Endodermal cell (in vitro differentiated cells): Measurements from ENCODE around the gene CCL2. TPM values are rescaled to one million over a fixed set of nuclear protein-coding genes. Genes with fewer than 3 reads are reported as not detected.

ENCODE experiments used
- DNase-seq: peaks from one replicate; pipeline ENCODE4 v3.0.0-alpha.2; 2017
- H3K27ac ChIP-seq: 2 replicates; pipeline ENCODE4 v1.5.1; 2013; ENCODE audit warnings: mild to moderate bottlenecking, low read depth, low read length, moderate library complexity
- H3K27me3 ChIP-seq: 2 replicates; pipeline ENCODE4 v1.6.1; 2013; ENCODE audit warnings: mild to moderate bottlenecking, low read length, moderate library complexity; ENCODE audit not compliant: insufficient read depth, control insufficient read depth, poor library complexity, severe bottlenecking
- H3K36me3 ChIP-seq: 2 replicates; pipeline ENCODE4 v1.7.0; 2013; ENCODE audit warnings: mild to moderate bottlenecking, low read length, moderate library complexity; ENCODE audit not compliant: control insufficient read depth, insufficient read depth
- H3K4me1 ChIP-seq: one replicate; pipeline ENCODE4 v1.7.0; 2013; ENCODE audit warnings: low read length; ENCODE audit not compliant: control insufficient read depth, insufficient read depth
- H3K4me3 ChIP-seq: 2 replicates; pipeline ENCODE4 v1.5.1; 2013; ENCODE audit warnings: mild to moderate bottlenecking, low read length, moderate library complexity
- H3K9ac ChIP-seq: 2 replicates; pipeline ENCODE4 v1.6.1; 2013; ENCODE audit warnings: mild to moderate bottlenecking, low read length, moderate library complexity; ENCODE audit not compliant: poor library complexity, severe bottlenecking; ENCODE audit errors: extremely low read depth
- H3K9me3 ChIP-seq: 2 replicates; pipeline ENCODE4 v1.6.1; 2013; ENCODE audit warnings: mild to moderate bottlenecking, low read length, moderate library complexity; ENCODE audit not compliant: control insufficient read depth
- H3K27ac Mint-ChIP-seq: 2 replicates; pipeline ENCODE4 v1.8.0; 2020; ENCODE audit warnings: mixed read lengths
- H3K27me3 Mint-ChIP-seq: 2 replicates; pipeline ENCODE4 v1.8.0; 2021; ENCODE audit warnings: mild to moderate bottlenecking, mixed read lengths; ENCODE audit not compliant: insufficient read depth
- H3K36me3 Mint-ChIP-seq: 2 replicates; pipeline ENCODE4 v1.8.0; 2020; ENCODE audit warnings: low read depth, mixed read lengths
- H3K4me1 Mint-ChIP-seq: 2 replicates; pipeline ENCODE4 v1.8.0; 2020; ENCODE audit warnings: mixed read lengths
- H3K4me3 Mint-ChIP-seq: 2 replicates; pipeline ENCODE4 v1.8.0; 2020; ENCODE audit warnings: mild to moderate bottlenecking, moderate library complexity, mixed read lengths
- H3K9me3 Mint-ChIP-seq: 2 replicates; pipeline ENCODE4 v1.8.0; 2020; ENCODE audit warnings: mild to moderate bottlenecking, mixed read lengths
- WGBS, 2 experiments: methylation state at CpG; one replicate each; pipeline versions ENCODE4 v1.1.5 to v1.1.7; 2013; ENCODE audit warnings: missing lambda C conversion rate in 2 of 2, mixed read lengths in 1 of 2; ENCODE audit not compliant: insufficient coverage in 1 of 2, insufficient read length in 1 of 2; 5-methylcytosine and 5-hydroxymethylcytosine counted together
- total RNA-seq, 2 donors: library from RNA; stranded (reverse); fragmentation: NEBNext Ultra II Directional in 1 of 2; extraction: Animal tissue kit (Norgen Biotek cat#: 25700) in 1 of 2; gene quantifications; 2 replicates in 1 of 2; 3 replicates in 1 of 2; pipeline ENCODE4 v1.2.1, GENCODE V29; 2021
- TF ChIP-seq, protein P1 (sequence below): fragments of 200-600 bp; sonication (generic); conservative IDR thresholded peaks from 2 replicates; pipeline ENCODE4 v1.5.0; 2021; ENCODE audit warnings: antibody characterized with exemption, mild to moderate bottlenecking

CCL2 gene
- total RNA-seq, 2 donors from 2014 or later, result 23.8 to 61.4 TPM

DNA sequence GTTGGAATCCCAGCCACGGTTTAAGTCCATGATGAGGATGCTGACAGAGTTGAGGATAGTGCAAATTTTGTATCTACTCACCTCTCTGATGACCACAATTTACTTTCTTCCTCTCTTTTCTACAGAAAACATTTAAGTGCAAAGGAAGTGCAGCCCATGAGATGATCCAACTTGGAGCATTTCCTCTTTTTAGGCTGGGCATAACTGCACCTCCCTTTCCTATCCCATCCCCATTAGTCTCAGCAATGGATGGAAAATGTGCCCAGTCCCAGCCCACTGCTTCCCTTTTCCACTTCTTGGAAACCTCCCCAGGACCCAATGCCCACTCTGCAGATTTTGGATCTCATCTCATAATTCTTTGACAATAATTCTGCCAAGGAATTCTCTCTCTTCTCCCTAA lies 47.6 kb downstream of the CCL2 start:
- 94% methylated on average over 1 of the region's 1 CpG; no CpG with 5 or more reads in 1 of the 2 experiments for WGBS, 2 experiments
- H3K27ac Mint-ChIP-seq, result no peak overlapping the region
- H3K9ac ChIP-seq, result no peak overlapping the region
- no peak overlapping the region for H3K4me3 Mint-ChIP-seq
- DNase-seq, result no peak
- H3K9me3 ChIP-seq, result peaks cover 37% of the 10 kb centered on the region
- peaks cover 5% of the 10 kb centered on the region for H3K27me3 Mint-ChIP-seq
- H3K4me3 ChIP-seq, result no peak overlapping the region
- peaks cover 26% of the 10 kb centered on the region for H3K9me3 Mint-ChIP-seq
- H3K36me3 Mint-ChIP-seq, result peaks cover 3% of the 10 kb centered on the region
- no peaks in the 10 kb centered on the region for H3K4me1 ChIP-seq
- no peaks in the 10 kb centered on the region for H3K36me3 ChIP-seq
- TF ChIP-seq, protein P1, sequence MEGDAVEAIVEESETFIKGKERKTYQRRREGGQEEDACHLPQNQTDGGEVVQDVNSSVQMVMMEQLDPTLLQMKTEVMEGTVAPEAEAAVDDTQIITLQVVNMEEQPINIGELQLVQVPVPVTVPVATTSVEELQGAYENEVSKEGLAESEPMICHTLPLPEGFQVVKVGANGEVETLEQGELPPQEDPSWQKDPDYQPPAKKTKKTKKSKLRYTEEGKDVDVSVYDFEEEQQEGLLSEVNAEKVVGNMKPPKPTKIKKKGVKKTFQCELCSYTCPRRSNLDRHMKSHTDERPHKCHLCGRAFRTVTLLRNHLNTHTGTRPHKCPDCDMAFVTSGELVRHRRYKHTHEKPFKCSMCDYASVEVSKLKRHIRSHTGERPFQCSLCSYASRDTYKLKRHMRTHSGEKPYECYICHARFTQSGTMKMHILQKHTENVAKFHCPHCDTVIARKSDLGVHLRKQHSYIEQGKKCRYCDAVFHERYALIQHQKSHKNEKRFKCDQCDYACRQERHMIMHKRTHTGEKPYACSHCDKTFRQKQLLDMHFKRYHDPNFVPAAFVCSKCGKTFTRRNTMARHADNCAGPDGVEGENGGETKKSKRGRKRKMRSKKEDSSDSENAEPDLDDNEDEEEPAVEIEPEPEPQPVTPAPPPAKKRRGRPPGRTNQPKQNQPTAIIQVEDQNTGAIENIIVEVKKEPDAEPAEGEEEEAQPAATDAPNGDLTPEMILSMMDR, result no peak
- no peaks in the 10 kb centered on the region for H3K27me3 ChIP-seq
- peaks cover 11% of the 10 kb centered on the region for H3K4me1 Mint-ChIP-seq
- H3K27ac ChIP-seq, result no peak overlapping the region

- H3K36me3 Mint-ChIP-seq, result peaks cover 3% of the 10 kb centered on the region
- no peak overlapping the region for H3K4me3 Mint-ChIP-seq
These were observed 48.5 kb downstream of the CCL2 start for GRCh38 chr17:34303606-34304005.

DNA sequence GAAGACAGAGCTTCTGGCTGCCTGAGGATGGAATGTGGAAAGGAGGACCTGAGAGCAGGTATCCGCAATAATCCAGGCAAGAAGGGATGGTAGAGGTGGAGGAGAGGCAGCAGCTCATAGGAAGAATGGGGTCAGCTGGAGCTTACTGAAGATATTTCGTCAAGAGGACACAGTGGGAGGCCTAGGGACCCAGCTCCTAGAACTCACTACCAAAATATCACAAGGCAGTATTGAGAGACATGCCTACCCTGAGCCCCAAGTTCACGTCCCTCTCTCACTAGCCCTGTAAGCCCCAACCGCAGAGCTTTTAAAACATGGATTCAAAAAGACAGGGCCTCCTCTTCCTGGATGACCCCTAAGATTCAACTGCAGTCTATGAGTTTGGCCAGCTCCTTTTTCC lies 50.0 kb downstream of the CCL2 start:
- Mint-ChIP-seq H3K27me3 (no peaks in the 10 kb centered on the region), H3K36me3 (peaks cover 3% of the 10 kb centered on the region), H3K9me3 (peaks cover 9% of the 10 kb centered on the region), H3K27ac (no peak overlapping the region), H3K4me1 (peaks cover 12% of the 10 kb centered on the region), H3K4me3 (no peak overlapping the region)
- DNase-seq, result no peak
- Histone ChIP-seq H3K9ac (no peak overlapping the region), H3K36me3 (no peaks in the 10 kb centered on the region), H3K4me3 (no peak overlapping the region), H3K4me1 (no peaks in the 10 kb centered on the region), H3K27me3 (no peaks in the 10 kb centered on the region), H3K27ac (no peak overlapping the region), H3K9me3 (peaks cover 21% of the 10 kb centered on the region)
- TF ChIP-seq, protein P1, result no peak
- WGBS, 2 experiments, result 97 to 100% methylated on average over 2 to 4 of the region's 4 CpGs

More at GRCh38 chr17:34303606-34304005, 48.5 kb downstream of the CCL2 start:
- Mint-ChIP-seq H3K4me1 (peaks cover 9% of the 10 kb centered on the region), H3K27ac (no peak overlapping the region), H3K9me3 (peaks cover 21% of the 10 kb centered on the region), H3K27me3 (peaks cover under 1% of the 10 kb centered on the region)
- DNase-seq, result no peak
- Histone ChIP-seq H3K27ac (no peak overlapping the region), H3K4me3 (no peak overlapping the region), H3K9me3 (peaks cover 33% of the 10 kb centered on the region), H3K27me3 (no peaks in the 10 kb centered on the region), H3K9ac (no peak overlapping the region), H3K36me3 (no peaks in the 10 kb centered on the region), H3K4me1 (no peaks in the 10 kb centered on the region)
- 94 to 97% methylated on average over 2 of the region's 2 CpGs for WGBS, 2 experiments
- TF ChIP-seq, protein P1, result no peak
